NOMO-1 treated with DMSO at 0.1 percent for 48 hours (cell line): ENCODE data around the gene TMPRSS5.
"Not testable (repeated sequence)": the region's sequence is repeated elsewhere in the genome, so short reads cannot be mapped to it uniquely, and the experiment has no call there.

Source experiments
- DNase-seq: peaks from one replicate; lab custom pipeline; 2025; ENCODE audit not compliant: unreplicated experiment; lab: John Stamatoyannopoulos, UW

The TMPRSS5 gene

GRCh38 chr11:113705871-113706655, at the start of gene TMPRSS5:
TMPRSS5 (minus strand) TSS chr11:113706308; CDS start chr11:113706224, 84 bp downstream.
- no peak for DNase-seq

- no peak for DNase-seq
Measured at GRCh38 chr11:113752932-113753331, 46.8 kb upstream of the TMPRSS5 start.

GRCh38 chr11:113736323-113736722, 30.2 kb upstream of the TMPRSS5 start:
- no peak for DNase-seq

GRCh38 chr11:113732092-113732491, 26.0 kb upstream of the TMPRSS5 start:
- no peak for DNase-seq

- no peak for DNase-seq
Measured at GRCh38 chr11:113730887-113731726, 25.0 kb upstream of the TMPRSS5 start.

- DNase-seq = no peak
Measured at GRCh38 chr11:113729456-113729855, 23.3 kb upstream of the TMPRSS5 start.

- DNase-seq = peak; percentile 31
Measured at GRCh38 chr11:113728814-113729213, 22.7 kb upstream of the TMPRSS5 start.

GRCh38 chr11:113725913-113726312, 19.8 kb upstream of the TMPRSS5 start:
- no peak for DNase-seq

GRCh38 chr11:113725407-113725806, 19.3 kb upstream of the TMPRSS5 start:
- DNase-seq = no peak

GRCh38 chr11:113724778-113725177, 18.7 kb upstream of the TMPRSS5 start:
- DNase-seq = no peak

GRCh38 chr11:113723787-113724186, 17.7 kb upstream of the TMPRSS5 start:
- no peak for DNase-seq

GRCh38 chr11:113722934-113723333, 16.8 kb upstream of the TMPRSS5 start:
- no peak for DNase-seq

GRCh38 chr11:113722221-113722620, 16.1 kb upstream of the TMPRSS5 start:
- DNase-seq = no peak

- no peak for DNase-seq
Measured at GRCh38 chr11:113721462-113722066, 15.5 kb upstream of the TMPRSS5 start.

- not testable (repeated sequence) for DNase-seq
Measured at GRCh38 chr11:113720478-113720877, 14.4 kb upstream of the TMPRSS5 start.

- DNase-seq = no peak
Measured at GRCh38 chr11:113715882-113716625, 9.9 kb upstream of the TMPRSS5 start.

GRCh38 chr11:113715273-113715672, 9.2 kb upstream of the TMPRSS5 start:
- DNase-seq = no peak

GRCh38 chr11:113710989-113711388, 4.9 kb upstream of the TMPRSS5 start:
- DNase-seq = no peak

- not testable (repeated sequence) for DNase-seq
Measured at GRCh38 chr11:113703551-113703950, 2.6 kb downstream of the TMPRSS5 start.

- DNase-seq = no peak
Measured at GRCh38 chr11:113701491-113701890, 4.6 kb downstream of the TMPRSS5 start.

GRCh38 chr11:113698515-113698914, 7.6 kb downstream of the TMPRSS5 start:
- DNase-seq = no peak
